A673 (cell line): ENCODE data around the gene SPOCD1. TPM values are rescaled to one million over a fixed set of nuclear protein-coding genes. Genes with fewer than 3 reads are reported as not detected.

ENCODE experiments used
- BruUV-seq: library from RNA; stranded (reverse); fragments of 400-500 nt; replicated peaks from 2 replicates; lab custom pipeline; 2021; lab: Mats Ljungman, UMichigan
- CTCF ChIA-PET: fragments of 300-600 bp; sonication (Branson Sonifier 250); formaldehyde crosslinking; loops from one replicate; lab custom pipeline; 2022; ENCODE audit warnings: antibody characterized with exemption; lab: Charles Lee
- POLR2A ChIA-PET: fragments of 300-600 bp; sonication (Branson Sonifier 250); formaldehyde crosslinking; loops from one replicate; lab custom pipeline; 2022; ENCODE audit warnings: antibody characterized with exemption; ENCODE audit not compliant: low non-redundant PET; lab: Charles Lee
- DNase-seq: peaks from one replicate; pipeline ENCODE4 v3.0.0-alpha.2; 2015; ENCODE audit warnings: low spot score
- H3K27ac ChIP-seq: fragments of 200-600 bp; sonication (generic); 2 replicates; pipeline ENCODE4 v1.5.1; 2016; ENCODE audit warnings: mixed run types, low read depth, mild to moderate bottlenecking, mixed read lengths, antibody characterized with exemption, low read length; ENCODE audit not compliant: poor library complexity, severe bottlenecking
- H3K27me3 ChIP-seq: fragments of 200-600 bp; sonication (generic); replicated peaks from 2 replicates; pipeline ENCODE4 v1.6.1; 2017; ENCODE audit warnings: mixed run types, low read depth, mild to moderate bottlenecking, mixed read lengths, antibody characterized with exemption, low read length; ENCODE audit not compliant: insufficient read depth, poor library complexity
- H3K36me3 ChIP-seq: fragments of 200-600 bp; sonication (generic); 2 replicates; pipeline ENCODE4 v1.6.1; 2016; ENCODE audit warnings: mixed run types, mild to moderate bottlenecking, mixed read lengths, antibody characterized with exemption, low read length; ENCODE audit not compliant: insufficient read depth, poor library complexity, severe bottlenecking
- H3K4me1 ChIP-seq: fragments of 200-600 bp; sonication (generic); 2 replicates; pipeline ENCODE4 v1.6.1; 2017; ENCODE audit warnings: mixed run types, mild to moderate bottlenecking, mixed read lengths, antibody characterized with exemption, low read length; ENCODE audit not compliant: insufficient read depth, poor library complexity, severe bottlenecking
- H3K4me3 ChIP-seq: fragments of 200-600 bp; sonication (generic); 2 replicates; pipeline ENCODE4 v1.5.1; 2016; ENCODE audit warnings: low read depth, mixed run types, mild to moderate bottlenecking, mixed read lengths, low read length; ENCODE audit not compliant: poor library complexity, severe bottlenecking
- H3K9me3 ChIP-seq: fragments of 200-600 bp; sonication (generic); 2 replicates; pipeline ENCODE4 v1.6.1; 2016; ENCODE audit warnings: mixed run types, low read depth, mild to moderate bottlenecking, mixed read lengths, antibody characterized with exemption, low read length; ENCODE audit not compliant: poor library complexity, severe bottlenecking
- EZH2 ChIP-seq: fragments of 200-600 bp; sonication (generic); IDR thresholded peaks from 2 replicates; pipeline ENCODE4 v1.6.1; 2017; ENCODE audit warnings: borderline replicate concordance, low read depth, mild to moderate bottlenecking, mixed read lengths, antibody characterized with exemption, low read length; ENCODE audit not compliant: poor library complexity, severe bottlenecking
- intact Hi-C: fragments of 100-400 bp; cut with micrococcal nuclease; formaldehyde crosslinking; loops from one replicate; pipeline ENCODE4 v1.10.0; 2022; ENCODE audit not compliant: unreplicated experiment
- total RNA-seq: library from RNA; stranded (reverse); gene quantifications from 2 replicates; pipeline ENCODE4 v1.2.3, GENCODE V29; 2021
- TF ChIP-seq, protein P1 (sequence below): fragments of 300-800, 200-600 bp; sonication (generic); conservative IDR thresholded peaks from 2 replicates; pipeline ENCODE4 v1.5.1; 2017; ENCODE audit warnings: low read depth, mild to moderate bottlenecking, antibody characterized with exemption, low read length, moderate library complexity, mixed read lengths

Gene SPOCD1
- total RNA-seq, 1 experiment from 2014 or later: 0.58 TPM

DNA sequence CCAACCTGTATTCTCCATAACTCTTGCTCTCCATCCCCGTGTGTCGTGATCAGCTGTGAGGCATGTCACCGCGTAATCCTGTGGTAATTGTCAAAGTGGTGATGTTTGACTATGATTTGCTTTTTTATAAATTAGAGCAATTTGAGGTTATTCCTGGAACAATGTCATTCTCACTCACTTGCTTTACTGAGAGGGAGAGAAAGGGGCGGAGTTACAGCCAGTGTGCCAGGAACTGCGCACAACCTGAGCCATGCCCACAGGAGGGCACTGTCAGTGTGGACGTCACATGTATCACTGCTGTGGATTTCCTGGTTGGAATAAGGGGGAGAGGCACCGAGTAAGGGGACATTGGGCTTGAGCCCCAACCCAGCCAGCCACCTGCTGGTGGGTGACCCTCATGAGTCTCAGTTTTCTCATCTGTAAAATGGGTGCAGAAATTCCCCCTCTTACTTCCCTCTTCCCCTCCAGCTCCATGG is 58.6 kb downstream of the SPOCD1 start:
- Histone ChIP-seq H3K27me3 (no peaks in the 10 kb centered on the region), H3K4me3 (no peak overlapping the region), H3K27ac (no peak overlapping the region), H3K9me3 (no peaks in the 10 kb centered on the region), H3K4me1 (peaks cover 30% of the 10 kb centered on the region), H3K36me3 (no peaks in the 10 kb centered on the region)
- BruUV-seq: no TSS peak
- no peak for DNase-seq
- ChIA-PET CTCF (no interaction called here), POLR2A (no interaction called here)
- TF ChIP-seq, protein P1, sequence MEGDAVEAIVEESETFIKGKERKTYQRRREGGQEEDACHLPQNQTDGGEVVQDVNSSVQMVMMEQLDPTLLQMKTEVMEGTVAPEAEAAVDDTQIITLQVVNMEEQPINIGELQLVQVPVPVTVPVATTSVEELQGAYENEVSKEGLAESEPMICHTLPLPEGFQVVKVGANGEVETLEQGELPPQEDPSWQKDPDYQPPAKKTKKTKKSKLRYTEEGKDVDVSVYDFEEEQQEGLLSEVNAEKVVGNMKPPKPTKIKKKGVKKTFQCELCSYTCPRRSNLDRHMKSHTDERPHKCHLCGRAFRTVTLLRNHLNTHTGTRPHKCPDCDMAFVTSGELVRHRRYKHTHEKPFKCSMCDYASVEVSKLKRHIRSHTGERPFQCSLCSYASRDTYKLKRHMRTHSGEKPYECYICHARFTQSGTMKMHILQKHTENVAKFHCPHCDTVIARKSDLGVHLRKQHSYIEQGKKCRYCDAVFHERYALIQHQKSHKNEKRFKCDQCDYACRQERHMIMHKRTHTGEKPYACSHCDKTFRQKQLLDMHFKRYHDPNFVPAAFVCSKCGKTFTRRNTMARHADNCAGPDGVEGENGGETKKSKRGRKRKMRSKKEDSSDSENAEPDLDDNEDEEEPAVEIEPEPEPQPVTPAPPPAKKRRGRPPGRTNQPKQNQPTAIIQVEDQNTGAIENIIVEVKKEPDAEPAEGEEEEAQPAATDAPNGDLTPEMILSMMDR: no peak
- TF ChIP-seq EZH2: no peak
- intact Hi-C loops: no loop called here

DNA sequence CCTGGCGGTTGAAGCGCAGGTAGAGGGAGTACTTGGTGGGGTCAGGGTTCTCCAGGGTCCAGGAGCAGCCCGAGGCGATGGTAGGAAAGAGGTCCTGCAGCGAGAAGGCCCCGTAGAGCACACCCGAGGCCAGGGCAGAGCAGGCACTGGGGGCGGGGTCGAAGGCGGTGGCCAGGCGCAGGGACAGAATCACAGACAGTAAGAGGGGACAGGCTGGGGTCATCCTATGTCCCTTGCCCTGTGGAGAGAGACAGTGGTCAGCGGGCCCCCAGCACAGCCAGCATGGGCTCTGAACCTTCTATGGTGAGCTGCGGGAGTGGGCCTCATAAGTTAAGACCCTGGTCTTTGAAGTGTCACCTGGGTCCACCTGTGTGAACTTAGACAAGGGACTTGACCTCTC is 59.2 kb downstream of the SPOCD1 start:
- no peaks in the 10 kb centered on the region for H3K27me3 ChIP-seq
- ChIA-PET POLR2A (no interaction called here), CTCF (no interaction called here)
- H3K27ac ChIP-seq: no peak overlapping the region
- no peak for DNase-seq
- no TSS peak for BruUV-seq
- TF ChIP-seq EZH2: no peak
- TF ChIP-seq, protein P1: no peak
- intact Hi-C loops: no loop called here
- no peaks in the 10 kb centered on the region for H3K36me3 ChIP-seq
- H3K4me3 ChIP-seq: no peak overlapping the region
- peaks cover 30% of the 10 kb centered on the region for H3K4me1 ChIP-seq
- H3K9me3 ChIP-seq: no peaks in the 10 kb centered on the region

DNA sequence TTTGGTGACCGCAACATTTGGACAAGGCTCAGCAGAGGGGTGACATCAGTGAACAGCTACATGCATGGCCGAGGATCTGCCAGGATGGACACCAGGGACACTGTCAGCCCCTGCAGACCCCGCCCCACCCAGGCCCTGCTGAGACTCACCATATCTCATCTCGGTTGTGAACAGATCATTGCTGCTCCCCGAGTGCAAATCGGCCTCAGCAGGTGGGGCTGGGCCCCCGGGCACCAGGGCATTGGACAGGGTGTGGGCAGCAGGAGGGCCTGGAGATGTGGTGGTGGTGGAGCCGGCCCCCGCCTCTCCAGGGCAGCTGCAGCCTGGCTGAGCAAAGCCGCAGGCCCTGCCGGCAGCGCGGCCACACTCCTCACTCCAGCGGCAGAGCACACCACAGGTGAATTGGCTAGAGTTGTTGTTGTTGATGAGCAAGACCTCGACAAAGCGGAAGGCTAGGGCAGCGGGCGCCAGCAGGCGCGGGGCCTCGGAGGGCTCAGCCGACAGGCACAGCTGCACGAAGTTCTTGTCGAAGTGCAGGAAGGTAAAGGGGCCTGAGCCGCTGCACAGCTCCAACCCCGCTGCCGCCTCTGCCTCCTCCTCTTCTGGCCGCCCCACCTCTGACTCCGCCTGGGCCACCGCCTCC is 59.9 kb downstream of the SPOCD1 start:
- ChIA-PET CTCF (no interaction called here), POLR2A (no interaction called here)
- no peak for TF ChIP-seq EZH2
- no peak overlapping the region for H3K27ac ChIP-seq
- peaks cover 24% of the 10 kb centered on the region for H3K4me1 ChIP-seq
- no peaks in the 10 kb centered on the region for H3K9me3 ChIP-seq
- DNase-seq: no peak
- BruUV-seq: no TSS peak
- H3K27me3 ChIP-seq: no peaks in the 10 kb centered on the region
- intact Hi-C loops: no loop called here
- no peaks in the 10 kb centered on the region for H3K36me3 ChIP-seq
- H3K4me3 ChIP-seq: no peak overlapping the region

DNA sequence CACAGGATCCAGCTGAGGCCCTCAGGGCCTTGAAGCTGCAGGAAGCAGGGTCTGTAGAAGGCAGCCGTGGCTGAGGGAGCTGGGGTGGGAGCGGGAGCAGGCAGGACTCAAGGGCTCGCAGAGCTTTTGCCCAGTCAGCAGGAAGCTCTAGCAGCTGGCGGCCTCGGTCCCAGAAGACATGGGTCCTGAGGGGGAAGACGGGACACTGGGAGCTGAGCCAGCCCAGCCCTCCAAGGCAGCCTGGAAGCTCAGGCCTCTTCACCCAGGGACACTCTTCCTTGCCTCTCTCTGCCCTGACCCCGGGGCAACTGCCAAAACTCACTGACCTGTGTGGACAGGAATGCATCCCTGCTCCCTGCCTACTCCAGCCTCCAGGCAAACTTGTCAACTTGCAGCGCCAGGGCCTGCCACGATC is 60.6 kb downstream of the SPOCD1 start:
- no peak for DNase-seq
- no peak overlapping the region for H3K27ac ChIP-seq
- intact Hi-C loops: no loop called here
- CTCF ChIA-PET: no interaction called here
- no peaks in the 10 kb centered on the region for H3K9me3 ChIP-seq
- H3K27me3 ChIP-seq: no peaks in the 10 kb centered on the region
- no peaks in the 10 kb centered on the region for H3K36me3 ChIP-seq
- BruUV-seq: no TSS peak
- TF ChIP-seq EZH2: no peak
- TF ChIP-seq, protein P1: no peak
- H3K4me1 ChIP-seq: peaks cover 17% of the 10 kb centered on the region
- POLR2A ChIA-PET: no interaction called here
- H3K4me3 ChIP-seq: no peak overlapping the region
